NCI-H1436 (cell line): Measurements from ENCODE around the gene MAPKBP1.

ENCODE experiments used
- DNase-seq: peaks from one replicate; lab custom pipeline; 2025; lab: John Stamatoyannopoulos, UW

MAPKBP1 gene

DNA sequence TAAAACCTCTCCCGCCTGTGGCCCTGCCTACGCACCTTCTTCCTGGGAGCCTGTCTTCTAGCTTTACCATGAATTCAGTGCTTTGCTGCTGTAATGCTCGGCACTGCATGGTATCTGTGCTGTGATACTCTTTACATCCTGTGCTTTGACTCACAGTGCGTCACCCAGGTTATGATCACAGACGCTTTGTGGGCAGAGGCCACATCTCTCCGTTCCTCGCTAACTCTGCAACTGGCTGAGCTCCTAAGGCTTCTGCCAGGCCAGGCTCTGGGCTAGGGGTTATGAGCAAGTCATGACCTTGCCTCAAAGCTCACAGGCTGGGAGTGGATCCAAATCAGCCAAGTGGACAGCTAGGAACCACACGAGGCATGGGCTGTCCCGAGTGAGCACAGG lies 96.4 kb downstream of the MAPKBP1 start:
- no peak for DNase-seq

DNA sequence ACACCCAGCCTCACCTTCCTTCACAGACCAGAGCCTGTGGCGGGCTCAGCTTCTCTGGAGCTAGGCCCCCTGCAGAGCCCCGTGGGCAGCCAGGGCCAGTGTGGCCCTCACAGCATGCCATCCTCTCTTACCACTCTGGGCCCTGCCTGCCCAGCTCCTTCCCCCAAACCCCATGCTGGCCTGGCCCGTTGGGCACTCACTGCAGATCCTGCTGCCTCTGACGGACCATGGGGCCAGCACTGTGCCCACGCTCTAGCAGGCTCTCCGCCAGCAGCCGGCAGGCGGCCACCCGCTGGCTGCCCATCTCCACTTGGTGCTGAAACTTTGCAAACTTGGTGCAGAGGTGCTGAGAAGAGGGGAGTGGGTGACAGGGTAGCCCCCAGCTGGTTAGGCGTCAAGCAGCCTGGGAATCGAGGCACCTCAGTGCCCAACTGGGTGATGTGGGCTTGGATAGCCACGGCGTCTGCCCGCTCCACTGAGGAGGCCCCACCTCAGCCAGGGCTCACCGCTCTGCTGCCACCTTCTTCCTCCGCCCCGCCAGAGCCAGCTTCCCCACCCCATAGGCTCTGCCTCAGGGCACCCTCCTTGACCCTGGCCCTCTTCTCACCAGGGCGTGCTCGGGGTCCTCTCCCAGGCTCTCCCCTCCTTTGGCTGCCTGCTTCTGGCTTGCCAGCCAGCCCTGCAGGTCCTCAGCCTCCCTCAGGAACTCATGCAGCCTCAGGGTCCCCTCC lies 97.1 kb downstream of the MAPKBP1 start:
- DNase-seq = no peak

DNA sequence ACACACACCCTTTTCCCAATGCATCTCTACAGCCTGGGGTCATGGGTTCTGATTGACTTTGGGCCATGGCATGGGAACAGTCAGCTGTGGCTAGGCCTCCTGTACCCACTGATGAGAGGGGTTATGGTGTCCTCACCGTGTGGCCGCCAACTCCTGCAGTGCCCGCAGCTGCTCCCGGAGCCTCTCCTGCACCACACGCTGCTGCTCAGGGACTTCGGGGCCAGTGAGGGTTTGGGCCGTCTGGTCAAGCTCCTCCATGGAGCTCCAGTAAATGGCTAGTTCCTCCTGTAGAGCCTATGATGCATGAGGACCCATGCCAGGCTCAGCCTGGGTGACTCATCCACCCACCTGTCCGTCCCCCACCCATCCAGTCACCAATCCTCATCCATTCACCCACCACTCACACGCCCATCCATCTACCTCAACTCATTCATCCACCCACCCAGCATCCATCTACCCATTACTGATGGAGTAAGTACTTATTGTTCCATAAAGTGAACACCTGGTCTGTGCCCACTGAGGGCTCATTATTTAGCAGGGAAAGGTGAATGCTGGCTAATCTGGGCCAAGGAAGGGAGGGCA lies 98.0 kb downstream of the MAPKBP1 start:
- DNase-seq = no peak

DNA sequence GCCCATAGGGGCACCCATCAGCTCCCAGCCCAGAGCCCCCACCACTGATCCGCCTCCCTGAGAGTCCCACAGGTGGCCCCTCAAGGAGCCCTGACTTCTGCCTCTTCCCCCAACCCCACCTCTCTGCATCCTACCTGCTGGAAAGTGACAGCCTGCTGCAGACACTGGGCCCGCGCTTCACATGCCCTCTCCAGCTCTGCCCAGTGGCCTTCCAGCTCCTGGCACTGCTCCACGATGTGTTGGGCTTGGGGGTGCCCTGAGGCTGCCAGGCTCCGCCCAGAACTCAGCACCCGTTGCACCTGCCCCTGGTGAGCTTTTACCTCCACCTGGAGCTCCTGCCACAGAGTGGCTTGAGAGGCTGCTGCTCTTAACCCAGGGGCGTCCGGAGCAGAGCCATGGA lies 99.4 kb downstream of the MAPKBP1 start:
- DNase-seq = no peak

DNA sequence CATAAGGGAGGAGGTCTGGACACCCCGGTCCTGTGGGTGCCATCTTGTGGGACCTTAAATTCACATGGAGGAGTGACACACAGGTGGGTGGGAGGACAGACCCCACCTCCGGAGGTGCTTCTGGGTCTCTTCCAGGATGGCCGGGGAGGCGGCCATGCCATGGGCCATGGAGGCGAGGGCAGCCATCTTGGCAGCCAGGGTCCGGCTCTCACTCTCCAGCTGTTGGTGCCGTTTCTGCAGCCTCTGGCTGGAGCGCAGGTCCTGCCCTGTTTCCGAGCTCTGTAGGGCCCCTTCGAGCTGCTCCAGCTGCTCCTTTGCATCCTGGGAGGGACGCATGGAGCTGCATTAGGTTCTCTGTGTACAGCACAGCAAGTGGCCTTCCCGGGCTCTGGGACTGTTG lies 100.5 kb downstream of the MAPKBP1 start:
- no peak for DNase-seq

DNA sequence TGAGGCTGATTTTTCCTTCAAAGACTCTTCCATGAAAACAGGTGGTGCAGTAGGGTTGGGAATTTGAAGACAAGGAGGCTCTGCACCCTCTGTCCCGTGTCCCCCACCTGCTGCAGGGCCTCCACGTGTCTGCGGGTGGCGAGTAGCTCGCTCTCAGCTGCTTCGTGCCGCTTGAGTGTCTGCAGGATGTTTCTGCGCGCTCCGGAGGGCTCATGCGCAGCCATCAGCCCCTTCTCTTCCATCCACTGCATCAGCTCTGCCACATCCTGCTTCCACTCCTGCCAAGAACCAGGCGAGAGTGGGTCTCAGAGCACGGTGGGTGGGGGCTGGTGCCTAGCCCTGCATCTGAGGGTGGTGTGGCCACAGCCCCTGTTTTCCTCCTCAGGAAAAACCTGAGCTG lies 101.7 kb downstream of the MAPKBP1 start:
- DNase-seq = no peak

DNA sequence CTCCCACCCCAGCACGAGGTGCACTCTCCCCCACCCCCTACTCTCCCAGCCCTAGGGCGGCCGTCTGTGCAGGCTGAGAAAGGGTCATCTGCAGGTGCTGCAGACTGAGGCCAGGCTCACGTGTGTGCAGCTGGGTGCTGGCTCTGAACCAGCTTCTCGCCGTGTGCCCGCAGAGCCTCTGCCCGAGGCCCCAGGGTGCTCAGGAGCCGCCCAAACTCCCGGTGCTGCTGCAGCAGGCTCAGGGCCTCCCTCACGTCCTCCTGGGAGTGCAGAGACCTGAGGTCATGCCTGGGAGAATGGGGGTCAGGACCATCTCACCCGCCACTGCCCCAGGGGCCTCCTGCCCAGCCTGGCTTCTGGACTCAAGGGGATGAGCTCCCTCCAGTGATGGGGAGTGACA lies 102.4 kb downstream of the MAPKBP1 start:
- DNase-seq = no peak
